GM13976 (cell line): ENCODE data around the gene FREM1.

Experiments
- DNase-seq: peaks from one replicate; pipeline ENCODE4 v3.0.0; 2012; ENCODE audit warnings: low spot score
- in situ Hi-C: fragments of 300-500 bp; cut with MboI; formaldehyde crosslinking; loops from one replicate; pipeline ENCODE4 v1.12.0; 2022; ENCODE audit warnings: low sequenced_read_pairs, mixed read lengths, inconsistent platforms; ENCODE audit not compliant: unreplicated experiment
- TF ChIP-seq, protein P1 (sequence below): IDR thresholded peaks from 2 replicates; pipeline ENCODE4 v1.5.1; 2012; ENCODE audit warnings: borderline replicate concordance, mild to moderate bottlenecking; ENCODE audit not compliant: insufficient read depth; ENCODE audit errors: extremely low read depth, missing control alignments, control extremely low read depth

The FREM1 gene

DNA sequence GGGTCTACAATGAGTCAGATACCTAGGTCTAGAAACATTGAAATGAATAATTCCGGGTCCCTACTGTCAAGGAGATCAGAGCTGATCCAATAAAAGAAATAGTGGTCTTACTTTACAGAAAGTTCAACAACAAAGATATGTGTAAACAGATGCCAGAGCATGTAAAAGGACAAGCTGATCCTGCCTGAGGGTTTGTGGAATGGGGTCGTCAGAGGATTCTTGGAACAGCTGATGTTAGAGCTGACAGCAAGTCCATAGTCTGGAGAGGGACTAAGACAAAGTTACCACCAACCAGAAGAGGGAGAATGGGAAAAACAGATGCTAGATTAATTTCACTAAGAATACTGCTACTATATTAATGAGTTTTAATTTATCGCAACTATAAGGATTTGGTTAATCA is 71.5 kb downstream of the FREM1 start:
- DNase-seq, result no peak
- in situ Hi-C loops, result no loop called here
- TF ChIP-seq, protein P1, sequence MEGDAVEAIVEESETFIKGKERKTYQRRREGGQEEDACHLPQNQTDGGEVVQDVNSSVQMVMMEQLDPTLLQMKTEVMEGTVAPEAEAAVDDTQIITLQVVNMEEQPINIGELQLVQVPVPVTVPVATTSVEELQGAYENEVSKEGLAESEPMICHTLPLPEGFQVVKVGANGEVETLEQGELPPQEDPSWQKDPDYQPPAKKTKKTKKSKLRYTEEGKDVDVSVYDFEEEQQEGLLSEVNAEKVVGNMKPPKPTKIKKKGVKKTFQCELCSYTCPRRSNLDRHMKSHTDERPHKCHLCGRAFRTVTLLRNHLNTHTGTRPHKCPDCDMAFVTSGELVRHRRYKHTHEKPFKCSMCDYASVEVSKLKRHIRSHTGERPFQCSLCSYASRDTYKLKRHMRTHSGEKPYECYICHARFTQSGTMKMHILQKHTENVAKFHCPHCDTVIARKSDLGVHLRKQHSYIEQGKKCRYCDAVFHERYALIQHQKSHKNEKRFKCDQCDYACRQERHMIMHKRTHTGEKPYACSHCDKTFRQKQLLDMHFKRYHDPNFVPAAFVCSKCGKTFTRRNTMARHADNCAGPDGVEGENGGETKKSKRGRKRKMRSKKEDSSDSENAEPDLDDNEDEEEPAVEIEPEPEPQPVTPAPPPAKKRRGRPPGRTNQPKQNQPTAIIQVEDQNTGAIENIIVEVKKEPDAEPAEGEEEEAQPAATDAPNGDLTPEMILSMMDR, result no peak

DNA sequence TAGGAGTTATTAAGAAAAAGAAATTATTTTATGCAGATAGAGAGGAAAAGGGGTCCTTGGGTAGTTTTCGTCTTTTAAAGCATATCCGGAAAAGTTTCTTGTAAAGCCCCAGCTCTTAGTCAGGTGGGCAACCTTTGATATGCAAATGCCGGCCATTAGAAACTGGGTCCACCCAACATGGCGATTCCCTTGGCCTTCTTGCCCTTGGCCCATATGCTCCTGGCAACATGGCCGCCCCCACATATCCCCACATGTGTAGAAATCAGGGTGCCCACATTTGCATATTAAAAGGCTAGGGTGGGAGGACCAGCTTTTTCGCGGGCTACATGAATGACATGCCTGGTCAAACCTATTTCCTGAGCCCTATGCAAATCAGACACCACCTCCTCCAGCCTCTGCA is 73.3 kb downstream of the FREM1 start:
- no peak for DNase-seq
- in situ Hi-C loops, result no loop called here
- TF ChIP-seq, protein P1, result no peak

DNA sequence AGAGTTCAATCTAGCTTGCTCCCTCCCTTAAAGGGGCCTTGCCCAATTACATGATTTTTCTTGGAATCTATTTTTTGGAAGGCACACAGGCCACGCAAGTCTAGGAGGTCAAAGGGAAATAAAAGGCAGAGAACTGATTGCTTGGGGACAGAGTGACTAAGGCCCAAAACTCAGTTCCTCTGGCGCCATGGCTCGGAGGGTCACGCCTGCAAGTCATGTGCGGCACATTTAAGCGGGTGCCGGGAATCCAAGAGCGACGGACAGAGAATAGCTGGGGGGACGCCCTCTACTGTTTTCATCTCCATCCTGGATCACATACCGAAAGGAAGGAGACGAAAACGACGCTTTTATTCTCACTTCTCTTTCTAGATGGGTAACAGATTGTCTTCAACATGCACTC is 78.6 kb downstream of the FREM1 start:
- in situ Hi-C loops, result no loop called here
- no peak for DNase-seq
- TF ChIP-seq, protein P1, result no peak

DNA sequence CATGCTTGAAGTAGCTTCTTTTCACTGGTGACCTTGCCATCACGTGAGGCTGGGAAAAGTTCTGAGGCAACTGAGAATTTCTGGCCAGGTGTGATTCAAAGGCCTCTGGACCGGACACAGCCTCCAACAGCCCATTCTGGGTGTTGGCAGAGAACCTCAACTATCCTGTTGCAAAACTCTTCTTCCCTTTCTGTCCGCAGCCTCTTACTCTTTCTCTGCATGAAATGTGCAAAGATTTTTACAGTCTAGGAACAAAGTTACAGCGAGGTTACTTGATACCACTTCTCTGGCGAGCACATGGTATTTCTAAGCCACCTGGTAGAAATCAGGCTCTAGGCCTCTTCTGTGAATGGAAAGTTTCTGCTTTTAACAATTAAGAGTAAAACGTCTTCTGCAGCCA is 79.2 kb downstream of the FREM1 start:
- DNase-seq, result no peak
- TF ChIP-seq, protein P1, result no peak
- in situ Hi-C loops, result no loop called here

DNA sequence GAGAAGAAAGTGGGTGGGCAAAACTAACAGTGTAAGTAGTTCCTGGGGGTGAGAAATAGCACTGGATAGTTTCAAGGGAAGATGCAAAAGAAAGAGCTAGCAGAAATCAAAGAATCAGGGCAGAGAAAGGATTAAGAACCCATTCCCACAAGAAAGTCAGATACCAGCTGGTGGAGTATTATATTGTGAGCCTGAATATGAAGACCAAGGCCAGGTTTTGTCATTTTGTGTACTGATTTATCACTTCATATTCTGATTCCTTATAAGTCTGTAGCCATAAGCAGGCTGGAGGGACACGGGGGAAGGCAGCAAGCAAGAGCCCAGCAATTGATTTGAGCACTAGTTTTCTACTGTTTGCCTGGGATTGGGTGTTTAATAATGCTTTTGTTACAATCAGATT is 80.2 kb downstream of the FREM1 start:
- DNase-seq, result no peak
- in situ Hi-C loops, result no loop called here
- TF ChIP-seq, protein P1, result no peak

DNA sequence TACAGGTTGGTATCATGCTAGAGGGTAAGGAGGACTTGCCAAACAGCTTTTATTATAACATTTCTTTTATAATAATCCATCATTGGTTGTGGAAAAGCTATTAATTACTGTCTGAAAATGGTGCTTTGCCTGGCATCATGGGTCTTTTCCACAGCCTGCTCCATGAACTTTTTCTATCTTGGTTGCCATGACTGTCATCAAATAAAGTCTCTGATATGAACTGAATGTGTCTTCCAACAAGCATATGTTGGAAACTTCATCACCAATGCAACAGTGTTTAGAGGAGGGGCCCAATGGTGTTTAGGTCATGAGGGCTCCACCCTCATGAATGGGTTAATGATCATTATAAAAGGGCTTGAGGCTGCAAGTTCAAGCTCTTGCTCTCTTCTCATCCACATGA is 81.0 kb downstream of the FREM1 start:
- no peak for DNase-seq
- TF ChIP-seq, protein P1, result no peak
- in situ Hi-C loops, result no loop called here

DNA sequence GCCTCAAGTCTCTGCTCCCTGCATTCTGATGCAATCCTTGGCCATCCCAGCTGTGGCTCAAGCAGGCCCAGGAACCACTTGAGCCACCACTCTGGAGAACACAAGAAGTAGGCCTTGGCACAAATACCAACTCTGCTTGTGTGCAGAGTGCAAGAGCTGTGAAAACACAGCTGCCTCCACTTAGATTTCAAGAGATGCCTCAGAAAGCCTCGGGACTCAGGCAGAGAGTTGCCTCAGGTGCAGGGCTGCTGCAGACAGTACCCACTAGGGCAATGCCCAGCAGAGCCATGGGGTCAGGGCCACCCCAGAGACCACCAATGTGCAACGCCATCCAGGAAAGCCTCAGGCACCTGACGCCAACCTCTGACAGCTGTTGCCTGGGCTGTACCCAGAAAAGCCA is 82.4 kb downstream of the FREM1 start:
- TF ChIP-seq, protein P1, result no peak
- DNase-seq, result no peak
- in situ Hi-C loops, result no loop called here
